GM12865 (cell line): ENCODE results near the gene S1PR3.

Experiments used
- DNase-seq: peaks from one replicate; pipeline ENCODE4 v3.0.0; 2010; ENCODE audit warnings: low read depth
- H3K4me3 ChIP-seq: 2 replicates; pipeline ENCODE4 v1.5.1; 2011; ENCODE audit warnings: mild to moderate bottlenecking, low read depth, low read length, control low read depth
- CTCF ChIP-seq: IDR thresholded peaks from 2 replicates; pipeline ENCODE4 v1.5.1; 2011; ENCODE audit warnings: low read length, control low read depth, low read depth, inconsistent platforms; ENCODE audit not compliant: insufficient read depth; ENCODE audit errors: missing control alignments

S1PR3 gene

GRCh38 chr9:89008055-89008743, 16.9 kb downstream of the S1PR3 start:
- DNase-seq = no peak
- no peak for TF ChIP-seq CTCF
- H3K4me3 ChIP-seq = no peak overlapping the region

DNA sequence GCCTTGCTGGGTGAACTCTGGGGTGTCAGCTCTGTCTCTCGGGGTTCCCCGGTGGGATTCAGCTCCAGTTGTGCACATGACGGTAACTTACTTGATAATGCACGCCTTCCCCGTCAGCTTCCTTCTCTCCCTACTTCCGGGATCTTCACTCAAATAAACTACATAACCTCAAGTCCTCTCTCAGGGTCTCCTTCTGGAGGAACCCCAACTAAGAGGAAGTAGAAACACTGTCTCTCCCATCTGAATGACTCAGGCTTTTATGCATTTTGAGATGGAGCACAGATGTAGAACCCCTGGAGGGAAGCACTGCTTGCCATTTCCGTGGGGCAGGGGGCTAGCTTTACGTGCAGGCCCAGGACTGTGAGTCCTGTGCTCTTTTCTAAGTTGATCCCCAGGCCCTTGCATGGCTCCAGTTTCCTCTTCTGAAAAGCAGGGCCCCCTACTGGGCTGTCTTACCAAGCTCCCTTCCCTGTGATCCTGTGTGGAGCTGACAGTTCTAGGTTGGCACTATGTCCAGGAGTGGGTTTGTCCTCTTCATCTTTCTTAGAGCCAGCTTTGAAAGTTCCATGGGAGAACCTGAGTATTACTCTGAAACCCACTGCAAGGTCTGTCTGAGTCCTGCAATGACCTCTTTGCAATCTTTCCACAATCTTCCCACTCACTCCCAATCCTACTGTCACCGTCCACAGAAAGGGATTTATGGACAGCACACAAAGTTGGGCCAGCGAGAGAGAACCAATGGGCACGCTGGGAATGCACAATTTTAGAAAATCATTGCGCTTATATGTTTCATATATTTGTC, 17.7 kb downstream of the S1PR3 start:
- no peak for DNase-seq
- no peak overlapping the region for H3K4me3 ChIP-seq
- no peak for TF ChIP-seq CTCF

- TF ChIP-seq CTCF = no peak
- H3K4me3 ChIP-seq = no peak overlapping the region
- DNase-seq = no peak
Observed at GRCh38 chr9:89009546-89009840, 18.2 kb downstream of the S1PR3 start.

- no peak for DNase-seq
- H3K4me3 ChIP-seq = no peak overlapping the region
- no peak for TF ChIP-seq CTCF
Observed at GRCh38 chr9:89010056-89010455, 18.8 kb downstream of the S1PR3 start.

DNA sequence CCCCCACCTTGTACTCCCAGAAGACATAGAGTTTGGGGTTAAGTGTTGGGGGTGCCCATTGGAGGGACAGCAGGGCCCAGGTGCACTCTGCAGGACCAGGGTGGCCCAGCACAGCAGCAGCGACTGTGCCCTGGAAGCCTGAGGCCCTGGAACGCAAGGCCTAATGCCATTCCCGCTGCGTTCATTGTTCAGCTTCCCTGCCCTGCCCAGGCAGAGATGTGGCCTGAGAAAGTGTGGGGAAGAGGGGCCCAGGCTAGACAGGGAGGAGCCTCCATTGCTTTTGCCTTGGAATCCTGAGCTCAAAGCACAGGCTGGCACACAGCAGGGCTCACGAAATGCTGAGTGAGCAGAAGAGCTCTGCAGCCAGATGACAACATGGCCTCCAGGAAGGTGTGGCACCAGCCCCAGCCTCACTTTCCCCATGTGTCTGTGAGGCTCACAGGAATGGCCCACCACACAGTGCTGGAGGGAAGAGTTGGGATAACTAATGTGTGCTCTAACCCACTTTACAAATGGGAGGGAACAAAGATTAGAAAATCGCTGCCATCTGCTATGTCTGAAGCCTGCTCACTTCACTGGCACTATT, 19.4 kb downstream of the S1PR3 start:
- no peak overlapping the region for H3K4me3 ChIP-seq
- DNase-seq = no peak
- no peak for TF ChIP-seq CTCF

GRCh38 chr9:89011683-89012082, 20.4 kb downstream of the S1PR3 start:
- DNase-seq = no peak
- no peak overlapping the region for H3K4me3 ChIP-seq
- no peak for TF ChIP-seq CTCF
